Measurements from ENCODE around the gene UBXN10. TPM values are rescaled to one million over a fixed set of nuclear protein-coding genes. Genes with fewer than 3 reads are reported as not detected.

UBXN10 gene, protein sequence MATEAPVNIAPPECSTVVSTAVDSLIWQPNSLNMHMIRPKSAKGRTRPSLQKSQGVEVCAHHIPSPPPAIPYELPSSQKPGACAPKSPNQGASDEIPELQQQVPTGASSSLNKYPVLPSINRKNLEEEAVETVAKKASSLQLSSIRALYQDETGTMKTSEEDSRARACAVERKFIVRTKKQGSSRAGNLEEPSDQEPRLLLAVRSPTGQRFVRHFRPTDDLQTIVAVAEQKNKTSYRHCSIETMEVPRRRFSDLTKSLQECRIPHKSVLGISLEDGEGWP
- 1 to 10 TPM in 3 of 4 donors, under 1 TPM in 1; 0.94 to 5.7 (median 2.2) TPM for total RNA-seq

DNA sequence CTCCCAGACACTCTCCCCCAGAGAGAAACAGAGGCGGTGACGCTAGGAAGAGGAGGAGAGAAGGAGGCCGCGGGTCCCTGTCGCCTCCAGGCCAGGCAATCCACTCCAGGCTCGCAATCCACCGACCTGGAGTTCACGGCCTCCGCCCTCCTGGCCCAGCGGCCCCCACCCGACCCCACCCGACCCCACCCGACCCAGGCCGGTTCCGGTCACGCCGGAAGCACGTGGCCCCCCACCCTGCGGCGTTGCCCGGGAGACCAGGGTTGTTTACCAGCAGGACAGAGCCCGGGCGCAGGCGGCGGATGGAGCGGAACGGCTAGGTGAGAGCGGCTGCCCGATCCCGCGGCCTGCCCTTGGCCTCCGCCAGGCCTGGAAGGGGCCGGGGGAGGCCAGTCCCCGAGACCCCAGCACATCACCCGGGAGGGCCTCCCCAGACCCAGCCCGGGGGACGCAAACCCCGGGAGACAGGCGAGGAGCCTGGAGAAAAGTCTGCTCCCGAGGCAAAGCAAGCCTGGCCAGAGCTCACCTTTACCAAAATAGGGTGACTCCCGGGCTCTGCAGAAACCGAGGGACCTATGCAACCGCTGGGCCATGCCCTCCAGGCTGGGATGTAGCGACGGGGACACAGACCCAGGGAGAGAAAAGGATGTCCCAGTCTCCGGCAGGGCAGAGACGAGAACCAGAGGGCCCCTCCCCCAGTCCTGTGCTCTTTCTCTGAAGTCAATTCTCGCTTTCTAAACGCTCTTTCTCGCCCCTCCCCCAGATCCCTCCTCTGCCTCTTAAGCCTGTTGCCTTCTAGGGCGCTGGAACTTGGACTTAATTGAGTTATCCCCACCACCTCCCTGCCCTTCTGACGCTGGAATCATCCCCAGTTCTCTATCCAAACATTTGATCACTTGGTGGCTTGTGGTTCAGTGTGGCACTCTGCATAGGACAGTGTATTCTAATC, at the start of gene UBXN10, which contains the start of gene PLA2G2C:
Gene UBXN10 (plus strand): TSS at position 263 of the 949 bp plus-strand sequence. CDS start 4,466 bp downstream, outside the sequence.
Gene PLA2G2C (minus strand): TSS at position 685 of the 949 bp plus-strand sequence. CDS start 9,155 bp downstream, outside the sequence.
- Histone ChIP-seq H3K27me3 (no peaks in the 10 kb centered on the region), H3K36me3 (no peaks in the 10 kb centered on the region), H3K9me3 (no peaks in the 10 kb centered on the region), H3K27ac (peak within 1 kb of the TSS in 3 of 4 donors; percentile 35 to 91 (median 65)), H3K4me1 (peaks cover 0 to 32% (median 5%) of the 10 kb centered on the region in 4 donors), H3K4me3 (peak within 1 kb of the TSS; percentile 31 to 66 (median 52))
- peak; percentile 56 to 82 (median 75) for DNase-seq
- TF ChIP-seq, protein P1, sequence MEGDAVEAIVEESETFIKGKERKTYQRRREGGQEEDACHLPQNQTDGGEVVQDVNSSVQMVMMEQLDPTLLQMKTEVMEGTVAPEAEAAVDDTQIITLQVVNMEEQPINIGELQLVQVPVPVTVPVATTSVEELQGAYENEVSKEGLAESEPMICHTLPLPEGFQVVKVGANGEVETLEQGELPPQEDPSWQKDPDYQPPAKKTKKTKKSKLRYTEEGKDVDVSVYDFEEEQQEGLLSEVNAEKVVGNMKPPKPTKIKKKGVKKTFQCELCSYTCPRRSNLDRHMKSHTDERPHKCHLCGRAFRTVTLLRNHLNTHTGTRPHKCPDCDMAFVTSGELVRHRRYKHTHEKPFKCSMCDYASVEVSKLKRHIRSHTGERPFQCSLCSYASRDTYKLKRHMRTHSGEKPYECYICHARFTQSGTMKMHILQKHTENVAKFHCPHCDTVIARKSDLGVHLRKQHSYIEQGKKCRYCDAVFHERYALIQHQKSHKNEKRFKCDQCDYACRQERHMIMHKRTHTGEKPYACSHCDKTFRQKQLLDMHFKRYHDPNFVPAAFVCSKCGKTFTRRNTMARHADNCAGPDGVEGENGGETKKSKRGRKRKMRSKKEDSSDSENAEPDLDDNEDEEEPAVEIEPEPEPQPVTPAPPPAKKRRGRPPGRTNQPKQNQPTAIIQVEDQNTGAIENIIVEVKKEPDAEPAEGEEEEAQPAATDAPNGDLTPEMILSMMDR (IDR thresholded peaks at IDR 0.05), result no peak
- TF ChIP-seq POLR2A (IDR thresholded peaks at IDR 0.05), result no peak

DNA sequence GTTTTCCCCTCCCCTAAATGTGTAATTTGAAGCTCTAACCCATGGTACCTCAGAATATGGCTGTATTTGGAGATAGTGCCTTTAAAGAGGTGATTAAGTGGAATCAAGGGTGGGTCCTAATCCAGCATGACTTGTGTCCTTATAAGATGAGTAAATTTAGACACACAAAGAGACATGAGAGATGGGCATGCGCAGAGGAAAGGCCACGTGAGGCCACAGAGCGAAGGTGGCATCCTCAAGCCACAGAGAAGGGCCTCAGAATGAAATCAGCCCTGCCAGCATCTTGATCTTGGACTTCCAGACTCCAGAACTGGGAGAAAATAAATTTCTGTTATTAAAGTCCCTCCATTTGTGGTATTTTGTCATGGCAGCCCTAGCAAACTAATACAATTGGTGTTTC, 49.6 kb upstream of the UBXN10 start:
- no peaks in the 10 kb centered on the region for H3K36me3 ChIP-seq
- H3K27ac ChIP-seq, result no peak overlapping the region
- TF ChIP-seq, protein P1 (IDR thresholded peaks at IDR 0.05), result no peak
- no peak for TF ChIP-seq POLR2A (IDR thresholded peaks at IDR 0.05)
- no peaks in the 10 kb centered on the region for H3K27me3 ChIP-seq
- no peaks in the 10 kb centered on the region for H3K9me3 ChIP-seq
- no peak for DNase-seq
- H3K4me1 ChIP-seq, result no peaks in the 10 kb centered on the region
- H3K4me3 ChIP-seq, result no peak overlapping the region

DNA sequence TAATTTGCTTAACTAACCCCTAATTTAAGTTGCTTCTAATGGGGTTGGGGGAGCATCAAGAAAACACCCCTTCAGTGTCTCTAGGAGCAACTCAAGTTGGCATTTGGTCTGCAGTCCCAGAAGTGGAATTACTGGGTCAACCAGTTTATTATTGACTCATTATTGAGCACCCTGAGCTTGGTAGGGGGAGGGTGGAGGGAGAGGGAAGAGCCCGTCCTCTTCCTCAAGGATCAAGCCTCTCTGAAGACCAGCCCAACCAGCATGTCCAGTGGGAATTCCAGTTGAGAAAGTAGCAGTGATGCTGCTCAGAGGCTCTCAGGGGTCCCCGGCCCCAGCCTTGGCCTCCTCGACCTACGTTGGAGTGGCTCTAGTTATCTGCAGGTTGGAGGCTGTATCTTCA, 48.8 kb upstream of the UBXN10 start:
- no peak for DNase-seq
- no peaks in the 10 kb centered on the region for H3K9me3 ChIP-seq

DNA sequence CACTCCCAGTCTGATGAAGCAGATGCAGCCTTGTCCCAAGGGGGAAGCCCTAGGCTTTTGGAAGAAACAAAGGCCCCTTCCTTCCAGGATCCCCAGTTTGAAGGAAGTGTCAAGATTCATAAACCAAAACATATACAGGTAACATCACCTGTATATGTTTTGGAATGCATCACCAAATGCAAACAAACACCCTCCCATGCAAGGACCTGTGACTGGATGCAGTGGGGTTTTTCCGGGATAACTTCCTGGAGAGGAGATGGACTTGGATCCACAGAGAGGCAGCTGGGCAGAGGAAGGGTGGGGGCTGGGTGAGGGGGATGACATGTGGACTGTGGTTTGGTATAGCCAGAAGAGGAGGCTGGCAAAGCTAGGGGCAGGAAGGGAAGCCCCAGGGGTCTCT, 48.3 kb upstream of the UBXN10 start:
- Histone ChIP-seq H3K4me3 (no peak overlapping the region), H3K9me3 (no peaks in the 10 kb centered on the region), H3K4me1 (no peaks in the 10 kb centered on the region), H3K27ac (no peak overlapping the region), H3K27me3 (no peaks in the 10 kb centered on the region), H3K36me3 (no peaks in the 10 kb centered on the region)
- no peak for DNase-seq
- TF ChIP-seq POLR2A (IDR thresholded peaks at IDR 0.05), result no peak
- TF ChIP-seq, protein P1 (IDR thresholded peaks at IDR 0.05), result no peak

More for the DNA sequence above, 48.8 kb upstream of the UBXN10 start:
- Histone ChIP-seq H3K27ac (no peak overlapping the region), H3K27me3 (no peaks in the 10 kb centered on the region), H3K4me3 (no peak overlapping the region), H3K4me1 (no peaks in the 10 kb centered on the region), H3K36me3 (no peaks in the 10 kb centered on the region)
- TF ChIP-seq, protein P1 (IDR thresholded peaks at IDR 0.05), result no peak
- no peak for TF ChIP-seq POLR2A (IDR thresholded peaks at IDR 0.05)

DNA sequence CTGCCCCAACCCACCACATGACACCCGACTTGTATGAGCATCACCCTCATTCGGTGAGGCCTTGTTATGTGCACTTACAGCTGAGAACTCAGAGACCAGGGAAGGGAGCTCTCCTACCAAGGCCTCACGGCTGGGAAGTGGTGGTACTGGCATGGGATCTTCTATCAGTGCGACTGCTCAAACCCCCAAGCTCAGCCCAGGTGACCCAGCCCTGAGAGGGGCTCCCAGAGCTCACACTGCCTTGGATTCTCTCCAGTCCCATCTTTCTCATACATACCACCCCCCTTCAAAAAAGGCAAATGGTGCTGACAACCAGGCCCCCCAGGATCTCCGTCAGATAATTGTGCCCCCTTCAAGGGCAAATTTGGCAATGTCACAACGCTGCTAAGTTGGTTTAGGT, 47.5 kb upstream of the UBXN10 start:
- no peak overlapping the region for H3K27ac ChIP-seq
- no peaks in the 10 kb centered on the region for H3K4me1 ChIP-seq
- no peaks in the 10 kb centered on the region for H3K27me3 ChIP-seq
- H3K4me3 ChIP-seq, result no peak overlapping the region
- TF ChIP-seq POLR2A (IDR thresholded peaks at IDR 0.05), result no peak
- TF ChIP-seq, protein P1 (IDR thresholded peaks at IDR 0.05), result no peak
- DNase-seq, result no peak
- H3K9me3 ChIP-seq, result no peaks in the 10 kb centered on the region
- H3K36me3 ChIP-seq, result no peaks in the 10 kb centered on the region
